CD4-positive, alpha-beta T cell treated with Interleukin-21 for 1 hour (primary cell): ENCODE measurements around the gene SALL1.

Experiments used
- DNase-seq: peaks from one replicate; pipeline ENCODE4 v3.0.0-alpha.2; 2020

Gene SALL1

DNA sequence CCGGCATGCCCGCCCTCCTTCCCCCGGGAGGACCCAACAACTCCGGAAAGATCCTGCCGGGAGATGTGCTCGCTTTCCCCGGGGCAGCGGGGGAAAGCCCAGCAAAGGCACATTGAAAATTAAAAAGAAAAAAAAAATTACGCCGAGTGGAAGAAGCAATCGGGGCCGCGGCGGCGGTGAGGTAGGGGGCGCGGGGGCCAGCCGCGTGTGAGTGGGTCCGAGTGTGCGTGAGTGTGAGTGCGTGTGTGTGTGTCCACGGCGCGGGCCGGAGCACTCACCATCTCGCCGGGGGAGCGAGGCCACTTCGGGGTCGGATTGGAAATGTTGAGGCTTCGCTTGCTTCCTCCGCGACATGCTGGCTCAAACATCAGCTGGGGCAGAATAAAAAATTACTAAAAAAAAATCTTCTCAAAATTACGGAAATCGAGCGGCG, at the start of gene SALL1:
SALL1 (minus strand) TSS at position 383 of the 433 bp plus-strand sequence; CDS start at position 354, 29 bp downstream.
- no peak for DNase-seq

DNA sequence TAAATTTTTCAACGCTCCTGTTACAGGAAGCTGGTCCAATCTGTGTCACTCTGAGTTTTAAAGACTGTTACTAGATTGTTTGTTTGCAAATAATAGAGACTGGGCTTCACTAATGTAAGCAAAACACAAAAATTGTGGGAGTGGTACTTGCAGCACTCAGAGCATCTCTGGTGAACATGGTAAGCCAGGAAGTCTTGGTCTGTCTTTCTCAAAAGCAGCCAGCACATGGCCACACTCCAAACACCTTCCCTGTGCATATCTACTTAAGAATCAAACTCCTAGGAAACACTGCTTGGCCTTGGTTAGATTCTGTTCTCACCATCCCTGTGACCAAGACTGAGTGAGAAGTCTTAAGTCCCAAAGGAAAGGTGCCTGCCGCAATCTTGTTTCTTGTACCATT, 49.7 kb upstream of the SALL1 start:
- DNase-seq, result no peak

DNA sequence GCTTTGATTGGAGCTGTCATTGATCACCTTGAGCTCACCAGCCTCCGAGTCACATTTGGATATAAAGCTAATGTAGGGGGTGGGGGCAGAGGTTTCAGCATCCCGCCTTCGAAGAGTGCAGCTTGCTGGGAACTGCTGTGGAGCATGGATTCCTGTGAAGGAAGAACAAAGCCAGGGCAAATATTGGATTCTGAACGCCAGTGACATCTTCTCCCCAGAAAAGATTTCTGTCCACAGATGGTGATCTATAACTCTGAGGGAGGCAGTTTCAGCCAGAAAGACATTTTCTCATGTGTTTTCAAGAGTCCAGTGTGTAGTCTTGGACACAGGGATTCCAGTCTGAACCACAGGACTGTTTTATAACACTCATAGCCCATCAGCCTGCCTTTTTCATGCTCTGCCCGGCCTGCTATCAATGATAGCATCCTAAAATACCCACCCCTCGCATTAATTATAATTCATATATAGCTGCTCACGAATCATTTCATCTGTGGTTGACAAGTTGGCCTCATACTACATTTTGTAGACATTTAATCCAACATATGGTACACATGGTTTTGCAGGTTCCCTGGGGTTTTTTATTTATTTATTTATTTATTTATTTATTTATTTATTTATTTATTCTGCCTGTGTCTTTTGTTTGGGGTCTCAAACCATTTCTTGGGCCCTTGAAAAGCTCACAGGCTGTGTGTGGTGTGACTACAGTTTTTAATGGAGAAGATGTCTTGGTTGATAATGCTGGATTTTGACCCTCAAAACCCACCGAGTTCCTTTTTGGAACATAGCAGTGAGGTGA, 47.1 kb upstream of the SALL1 start:
- no peak for DNase-seq

DNA sequence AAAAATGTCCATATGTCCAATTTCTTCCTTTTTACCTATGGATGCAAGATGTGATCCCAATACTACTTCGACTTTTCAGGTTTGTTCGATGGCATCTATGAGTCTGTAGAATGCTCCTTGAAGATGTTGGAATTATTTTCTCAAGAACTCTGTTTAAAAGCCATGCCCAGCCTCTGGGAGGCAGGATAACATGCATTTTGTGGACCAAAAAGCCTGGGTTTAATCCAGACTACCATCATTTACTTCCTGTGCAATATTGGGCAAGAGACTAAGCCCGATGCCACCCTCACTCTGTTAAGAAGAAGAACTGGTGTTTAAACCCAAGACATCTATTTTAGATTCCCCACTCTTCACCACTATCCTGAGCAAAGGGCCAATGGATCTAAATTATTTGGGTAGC, 42.8 kb upstream of the SALL1 start:
- no peak for DNase-seq

DNA sequence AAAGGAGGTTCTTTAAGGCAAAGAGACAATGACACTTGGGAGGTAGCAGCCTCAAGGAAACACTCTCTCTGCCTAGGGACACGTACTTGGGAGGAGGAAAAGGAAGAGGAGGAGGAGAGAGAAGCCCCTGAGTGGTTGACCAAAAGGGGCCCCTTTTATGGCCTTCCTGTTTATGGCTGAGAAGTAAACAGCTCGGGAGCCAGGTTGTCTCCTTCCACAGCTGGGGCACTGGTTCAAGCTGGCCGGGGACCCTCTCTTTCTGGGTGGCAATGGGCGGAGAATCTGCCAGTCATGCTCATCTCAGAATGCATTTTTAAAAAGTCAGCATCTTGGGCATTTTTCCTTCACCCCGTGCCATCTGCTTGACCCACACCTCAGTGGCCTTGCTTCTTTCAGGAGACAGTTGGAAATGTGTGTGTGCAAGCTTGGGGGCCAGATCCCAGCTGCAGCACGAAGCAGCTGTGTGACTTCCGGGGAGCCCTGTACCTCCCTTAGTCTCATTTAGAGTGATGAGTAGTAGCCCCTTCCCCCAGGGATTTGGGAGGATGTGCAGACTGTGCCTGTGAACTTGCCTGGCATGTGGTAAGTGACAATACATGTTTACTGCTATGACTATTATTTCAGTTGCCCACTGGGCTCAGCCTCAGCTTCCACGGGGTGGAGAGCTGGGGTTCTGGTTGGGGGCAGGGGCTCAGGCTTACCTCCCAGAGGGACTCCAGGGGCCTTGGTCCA, 33.8 kb upstream of the SALL1 start:
- no peak for DNase-seq

DNA sequence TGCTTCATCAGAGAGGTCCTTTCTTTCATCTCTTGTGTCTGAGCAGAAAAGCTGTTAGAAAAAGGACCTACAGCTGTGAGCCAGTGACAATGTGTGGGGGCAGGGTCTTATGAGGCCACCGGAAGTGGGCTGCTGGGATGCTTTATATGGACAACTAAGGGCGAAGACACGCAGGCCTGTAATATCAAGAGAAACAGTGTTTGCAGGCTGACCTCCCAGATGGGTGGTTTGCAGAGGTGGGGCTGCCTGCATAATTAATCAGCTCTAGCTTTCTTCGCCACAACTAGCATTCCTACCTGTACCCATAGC, 30.4 kb upstream of the SALL1 start:
- DNase-seq, result no peak

DNA sequence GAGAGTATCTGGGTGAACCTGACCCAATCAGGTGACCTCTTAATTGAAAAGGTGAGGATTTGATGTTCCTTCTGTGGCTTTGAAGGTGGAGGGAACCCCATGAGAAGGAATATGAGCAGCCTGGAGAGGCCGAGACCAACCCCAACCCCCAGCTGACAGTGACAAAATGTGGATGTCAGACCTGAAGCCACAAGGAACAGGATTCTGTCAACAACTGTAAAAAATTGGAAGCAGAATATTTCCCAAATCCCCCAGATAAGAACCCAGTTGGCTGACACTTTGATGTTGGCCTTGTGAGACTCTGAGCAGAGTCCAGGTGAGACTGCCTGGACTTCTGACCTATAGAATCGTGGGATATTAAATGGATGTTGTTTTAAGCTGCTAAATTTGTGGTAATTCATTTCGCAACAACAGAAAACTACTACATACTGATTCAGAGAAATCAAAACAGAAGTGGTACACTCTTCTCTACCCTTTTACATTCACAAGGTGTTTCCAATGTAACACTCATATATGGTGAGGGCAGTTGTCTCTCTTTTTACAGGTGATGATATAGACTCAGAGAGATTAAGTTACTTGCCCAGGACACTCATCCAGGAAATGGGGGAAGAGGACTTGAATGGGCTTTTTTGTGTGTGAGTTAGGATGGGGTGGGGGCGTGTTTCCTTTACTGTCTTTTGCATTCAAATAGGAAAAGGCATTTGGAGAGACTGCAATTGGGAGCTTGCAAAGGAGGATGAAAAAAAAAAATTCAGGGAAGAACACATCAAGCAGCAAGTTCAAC, 29.8 kb upstream of the SALL1 start:
- DNase-seq, result no peak

DNA sequence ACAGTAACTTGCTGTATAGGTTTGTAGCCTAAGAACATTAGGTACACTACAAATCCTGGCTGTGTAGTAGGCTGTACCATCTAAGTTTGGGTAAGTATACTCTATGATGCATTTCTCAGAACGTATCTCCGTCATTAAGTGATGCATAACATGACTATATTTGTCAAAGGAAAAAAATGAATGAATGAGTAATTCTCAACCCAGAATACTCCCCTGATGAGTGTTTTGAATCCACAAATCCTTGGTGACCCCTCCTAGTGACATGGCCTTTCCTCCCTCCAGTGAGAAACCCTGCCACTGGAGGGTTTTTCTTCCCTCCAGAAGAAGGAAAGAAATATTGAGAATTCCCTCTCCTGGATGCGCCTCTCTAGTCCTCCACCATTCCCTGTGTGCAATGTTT, 24.0 kb upstream of the SALL1 start:
- DNase-seq, result no peak

DNA sequence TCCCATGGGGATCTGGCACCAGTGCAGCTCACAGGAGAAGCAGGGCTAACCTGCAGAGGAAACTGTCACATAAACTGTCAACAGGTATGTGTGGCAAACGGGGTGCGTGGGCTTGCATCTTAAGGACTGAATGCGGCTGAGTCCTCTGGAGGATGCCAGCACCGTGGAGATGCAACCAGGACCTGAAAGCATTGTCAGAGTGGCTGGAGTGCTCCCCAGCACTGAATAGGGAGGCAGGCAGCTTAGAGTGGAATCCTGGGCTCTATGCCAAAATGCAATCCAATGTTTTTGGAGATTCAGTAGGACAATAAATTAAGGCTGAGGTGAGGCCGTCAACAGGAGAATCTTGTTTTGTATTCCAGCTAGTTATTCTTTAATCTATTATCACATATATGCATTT, 21.3 kb upstream of the SALL1 start:
- DNase-seq, result no peak

DNA sequence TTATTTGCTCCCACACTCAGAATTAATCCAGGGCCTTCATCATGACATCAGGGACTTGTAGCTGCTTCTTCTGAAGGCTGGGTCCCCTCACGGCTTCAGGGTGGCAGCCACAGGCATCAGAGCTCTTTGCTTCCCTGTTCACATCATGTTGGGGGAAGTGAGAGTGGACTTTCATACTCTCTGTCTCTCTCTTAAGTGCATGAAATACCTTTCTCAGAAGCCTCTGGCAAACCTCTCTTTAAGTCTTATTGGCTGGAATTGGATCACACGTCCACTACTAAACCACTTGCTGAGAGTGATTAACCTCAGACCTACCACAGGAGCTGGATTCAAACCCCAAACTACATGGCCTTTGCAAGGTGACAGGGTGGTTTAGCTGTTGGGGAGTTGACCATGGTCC, 17.7 kb upstream of the SALL1 start:
- no peak for DNase-seq

DNA sequence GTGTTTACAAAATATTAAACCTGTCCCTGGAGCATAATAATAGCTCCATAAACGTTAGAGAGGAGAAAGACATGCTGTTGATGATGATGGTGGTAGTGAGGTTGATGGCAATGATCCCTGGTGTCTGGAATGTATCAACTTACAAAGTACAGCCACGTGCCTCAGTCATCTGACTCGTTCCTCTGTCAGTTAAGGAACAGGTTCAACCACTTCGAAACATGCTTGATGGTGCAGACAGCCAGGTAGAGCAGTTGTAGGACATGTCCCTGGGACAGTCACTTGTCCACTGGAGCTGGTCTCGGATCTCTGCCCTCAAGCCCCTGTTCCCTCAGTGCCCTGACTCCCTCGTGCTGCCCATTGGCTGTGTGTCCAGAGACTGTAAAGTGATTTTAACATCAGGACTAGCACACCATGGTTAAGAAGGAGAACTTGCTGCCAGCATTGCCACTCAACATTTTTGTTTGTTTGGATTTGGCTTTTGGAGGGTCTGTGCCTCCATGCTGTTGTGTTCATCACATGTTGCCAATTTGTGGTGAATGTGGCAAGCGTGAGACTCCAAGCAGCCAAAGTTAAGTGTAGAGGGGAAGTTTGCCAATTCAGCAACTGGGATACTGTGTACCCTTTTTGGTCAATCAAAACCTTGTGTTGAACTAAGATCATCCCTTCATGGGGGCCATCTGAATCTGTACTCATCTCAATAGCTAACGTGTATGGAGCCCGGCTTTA, 16.3 kb upstream of the SALL1 start:
- DNase-seq, result no peak

DNA sequence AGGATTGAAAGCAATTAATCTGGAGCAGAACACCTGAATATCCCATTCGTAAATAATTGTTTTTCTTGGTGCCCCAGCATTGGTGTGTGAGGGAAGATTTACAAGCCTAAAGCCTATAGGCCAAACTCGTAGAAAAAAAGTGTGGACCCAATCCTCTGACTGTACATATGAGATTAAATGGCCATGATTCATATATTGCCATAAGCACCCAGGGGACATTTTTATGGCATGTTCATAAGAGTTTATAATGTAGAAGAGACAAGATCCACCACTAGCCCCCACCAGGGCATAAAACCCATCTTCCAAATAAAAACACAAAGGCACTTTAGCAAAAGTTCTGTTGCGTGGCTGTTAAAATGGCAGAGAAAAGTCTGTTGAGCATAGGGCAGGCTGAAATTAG, 15.5 kb upstream of the SALL1 start:
- no peak for DNase-seq

DNA sequence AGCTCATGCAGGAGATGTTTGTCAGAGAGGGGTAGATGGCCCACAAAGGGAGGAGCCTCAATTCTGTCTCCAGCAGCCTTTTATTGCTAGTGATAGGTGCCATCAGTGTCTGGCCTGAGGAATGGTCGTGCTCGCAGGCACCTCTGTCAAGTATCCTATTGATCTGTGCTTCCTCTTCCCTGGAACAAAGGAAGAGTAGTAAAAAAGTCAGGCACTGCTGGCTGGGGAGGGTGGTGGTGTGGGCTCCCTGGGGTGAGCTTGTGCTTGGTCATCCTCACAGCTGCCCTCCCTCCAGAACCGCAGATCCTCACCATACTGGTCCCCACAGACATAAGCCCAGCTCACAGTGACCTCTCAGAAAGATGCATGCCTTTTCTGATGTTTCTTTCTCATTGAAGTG, 15.0 kb upstream of the SALL1 start:
- no peak for DNase-seq

DNA sequence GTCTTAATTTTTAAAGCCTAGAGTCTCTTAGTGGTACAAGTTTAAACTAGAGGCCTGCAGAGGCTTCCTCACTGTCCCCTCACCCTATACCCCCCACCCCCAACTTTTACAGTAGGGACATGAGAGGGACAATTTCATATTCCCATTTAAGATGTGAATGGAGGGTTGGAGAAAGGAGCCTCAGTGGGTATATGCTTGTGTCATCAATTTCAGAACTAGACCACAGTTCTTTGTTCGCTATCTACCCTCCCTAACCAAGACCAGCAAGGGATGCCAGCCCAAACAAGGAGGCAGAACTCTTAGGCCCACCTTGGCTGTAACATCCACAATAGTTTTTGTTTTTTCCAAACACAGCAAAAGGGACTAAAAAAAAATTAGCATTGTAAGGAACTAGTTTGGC, 14.0 kb upstream of the SALL1 start:
- no peak for DNase-seq

DNA sequence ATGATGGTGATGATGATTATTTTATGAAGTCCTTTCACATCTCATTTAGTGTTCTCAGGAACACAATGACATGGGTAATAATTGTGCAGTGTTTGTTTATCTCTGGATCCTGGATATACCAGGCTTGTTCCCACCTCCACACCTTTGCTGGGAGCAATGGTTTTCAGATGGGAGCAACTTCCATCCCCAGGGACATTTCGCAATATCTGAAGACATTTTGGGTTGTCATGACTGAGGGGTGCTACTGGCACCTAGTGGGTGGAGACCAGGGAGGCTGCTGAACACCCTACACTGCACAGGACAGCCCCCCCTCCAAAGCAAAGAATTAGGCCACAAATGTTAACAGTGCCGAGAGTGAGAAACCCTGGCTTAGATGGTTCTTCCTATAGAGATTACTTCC, 13.5 kb upstream of the SALL1 start:
- DNase-seq, result no peak

DNA sequence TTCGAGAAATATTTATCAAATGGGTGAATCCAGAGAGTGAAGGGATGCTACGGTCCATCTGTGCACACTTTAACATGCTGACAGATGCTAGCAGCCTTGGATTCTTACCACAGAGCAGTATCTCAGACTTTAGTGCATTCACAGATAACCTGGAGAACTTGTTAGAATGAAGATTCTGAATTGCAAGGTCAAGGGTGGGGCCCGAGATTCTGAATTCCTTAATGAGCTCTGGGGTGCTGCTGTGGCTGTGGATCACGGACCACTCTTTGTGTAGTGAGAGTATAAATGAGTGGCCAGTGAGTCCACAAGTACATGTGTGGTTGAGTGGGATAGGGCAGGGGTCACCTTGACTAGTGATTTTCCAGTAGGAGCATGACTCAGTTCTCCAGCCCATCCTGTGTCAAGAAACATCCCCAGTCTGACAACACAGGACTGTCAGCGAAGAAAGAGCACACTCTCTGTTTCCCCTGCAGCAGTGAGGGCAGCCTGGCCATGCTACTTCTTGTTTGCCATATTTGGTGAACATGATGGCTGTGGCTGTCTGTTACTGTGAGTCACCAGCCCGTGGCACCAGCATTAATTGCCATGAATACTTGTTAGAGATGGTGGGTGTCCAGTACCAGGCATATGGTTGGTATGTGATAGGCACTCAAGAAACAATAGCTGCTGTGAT, 13.0 kb upstream of the SALL1 start:
- DNase-seq, result no peak

DNA sequence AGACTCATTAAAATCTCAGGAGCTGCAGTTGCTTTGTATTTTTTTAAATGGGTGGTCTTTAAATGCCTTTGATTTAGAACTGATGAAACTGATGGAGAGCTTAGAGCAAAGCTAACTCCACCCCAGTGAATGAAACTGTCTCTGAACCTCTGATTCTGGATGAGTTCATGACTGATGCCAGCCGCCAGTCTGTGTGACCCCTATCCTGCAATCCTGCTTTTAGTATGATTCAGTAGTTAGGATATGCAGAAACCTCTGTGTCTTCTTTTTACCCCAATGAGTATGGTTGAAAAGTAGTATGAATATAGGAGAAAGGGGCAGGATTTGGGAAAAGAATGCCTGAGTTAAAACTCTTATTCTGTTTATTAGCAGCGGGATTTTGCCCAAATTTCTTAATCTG, 12.3 kb upstream of the SALL1 start:
- DNase-seq, result no peak

DNA sequence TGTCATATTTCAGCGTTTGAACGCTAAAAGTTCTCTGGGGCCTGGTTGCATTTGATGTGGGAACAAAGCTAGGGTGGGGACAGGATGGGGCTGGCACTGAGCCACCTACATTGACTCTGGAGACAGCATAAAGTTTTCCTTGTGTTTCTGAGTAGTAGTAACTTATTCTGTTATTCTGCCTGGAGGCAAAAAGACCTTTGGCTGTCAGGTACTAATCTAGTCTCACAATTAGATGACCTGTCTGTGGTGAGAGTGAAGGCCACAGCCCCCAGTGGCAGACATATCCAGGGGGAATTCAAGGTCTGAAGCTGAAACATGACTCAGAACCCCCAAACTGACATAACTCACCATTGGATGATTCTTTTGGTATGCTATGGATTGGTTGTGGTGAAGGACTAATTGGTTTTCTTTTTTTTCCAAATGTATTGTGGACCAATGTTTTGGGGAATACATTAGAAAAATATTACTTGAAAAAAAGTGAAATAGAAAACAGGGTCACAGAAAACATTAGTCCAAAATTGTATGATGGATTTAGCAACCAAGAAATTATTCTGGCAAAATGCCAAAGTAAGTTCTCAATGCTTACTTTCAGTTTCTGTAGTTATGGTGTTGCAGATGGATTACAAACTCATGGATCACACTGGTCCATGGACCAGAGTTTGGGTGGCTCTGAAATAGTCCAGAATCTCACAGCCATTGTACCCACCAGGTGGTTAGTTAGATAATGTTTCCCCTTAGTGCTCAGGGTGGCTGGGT, 10.5 kb upstream of the SALL1 start:
- no peak for DNase-seq

DNA sequence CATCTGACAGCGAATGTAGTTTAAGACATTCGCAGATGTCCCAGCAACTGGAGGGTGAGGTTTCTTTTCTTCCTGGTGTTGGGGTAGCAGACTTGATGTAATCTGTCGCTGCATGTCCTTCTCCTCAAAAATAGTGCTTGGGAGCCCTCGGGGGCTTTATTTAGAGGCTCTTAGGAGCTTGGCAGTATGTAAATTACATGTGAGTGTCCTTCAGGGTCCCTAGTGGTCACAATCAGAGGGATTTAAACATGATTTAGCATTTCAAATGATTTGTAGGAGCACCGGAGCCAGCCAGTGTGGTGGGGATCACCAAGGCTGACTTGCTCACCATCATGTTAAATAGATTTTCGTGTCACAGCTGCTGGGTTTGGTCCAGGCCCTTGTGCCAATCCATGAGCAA, 8.8 kb upstream of the SALL1 start:
- no peak for DNase-seq

DNA sequence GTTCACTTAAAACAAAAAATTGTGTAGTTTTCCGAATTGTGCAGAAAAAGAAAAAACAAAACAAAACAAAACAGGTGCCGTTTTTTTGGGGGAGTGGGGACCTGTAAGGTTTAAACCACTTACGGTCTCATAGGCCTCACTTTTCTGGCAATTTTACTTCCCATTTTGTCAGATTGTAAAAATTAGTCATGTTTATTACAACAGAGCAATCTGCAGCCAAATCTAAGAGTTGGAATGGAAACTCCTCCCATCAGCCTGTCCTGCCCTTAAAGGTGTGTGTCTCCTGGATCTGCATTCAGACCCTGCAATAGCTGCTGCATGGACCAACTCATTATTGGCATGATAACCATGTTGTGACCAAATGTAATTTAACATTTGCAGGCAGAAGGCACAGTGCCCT, 8.2 kb upstream of the SALL1 start:
- DNase-seq, result no peak

DNA sequence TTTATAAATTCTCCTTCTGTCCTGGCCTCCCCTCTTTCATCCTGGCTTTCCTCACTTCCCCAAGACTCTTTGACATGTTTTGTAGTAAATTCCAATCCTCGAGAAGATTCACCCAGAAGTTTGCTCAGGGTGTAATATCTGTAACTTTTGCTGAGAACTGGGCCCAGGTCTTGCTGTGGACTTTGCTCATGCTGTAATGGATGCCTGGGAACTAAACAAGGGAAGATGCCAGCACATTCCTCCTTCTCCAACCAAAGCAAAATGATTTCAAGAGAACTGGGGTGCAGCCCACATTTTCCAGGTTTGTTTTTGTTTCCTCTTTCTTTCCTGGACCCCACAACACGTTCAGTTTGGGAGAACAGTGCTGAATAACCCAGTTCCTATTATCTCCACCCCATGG, 6.6 kb upstream of the SALL1 start:
- no peak for DNase-seq

DNA sequence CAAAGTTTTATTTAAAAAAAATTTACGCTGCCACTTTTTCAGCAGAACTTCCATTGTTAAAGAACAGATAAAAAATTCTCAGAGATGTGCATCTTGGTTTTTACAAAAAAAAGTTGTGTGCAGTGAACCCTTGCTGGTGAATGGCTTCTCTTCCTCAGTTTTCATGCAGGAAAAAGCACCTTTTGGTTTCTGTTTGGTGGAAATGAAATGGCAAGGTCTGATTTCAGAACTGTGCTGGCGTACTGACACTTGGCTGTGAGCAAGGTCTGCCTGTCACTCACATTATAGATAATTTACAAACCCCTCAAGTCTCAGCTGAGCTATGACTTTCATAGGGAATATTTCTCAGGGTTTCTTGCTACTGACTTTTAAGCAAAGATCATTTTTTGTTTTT, 5.7 kb upstream of the SALL1 start:
- DNase-seq, result no peak
